GM12875 (cell line): ENCODE results near the gene ERRFI1.

Experiments used
- H3K4me3 ChIP-seq: one replicate; pipeline ENCODE4 v1.5.1; 2011; ENCODE audit warnings: low read depth, low read length, control low read depth
- TF ChIP-seq, protein P1 (sequence below): IDR thresholded peaks from 2 replicates; pipeline ENCODE4 v1.5.1; 2011; ENCODE audit warnings: low read depth, mild to moderate bottlenecking, control low read depth, inconsistent platforms, low read length, moderate library complexity, borderline replicate concordance; ENCODE audit not compliant: insufficient read depth

ERRFI1 gene

DNA sequence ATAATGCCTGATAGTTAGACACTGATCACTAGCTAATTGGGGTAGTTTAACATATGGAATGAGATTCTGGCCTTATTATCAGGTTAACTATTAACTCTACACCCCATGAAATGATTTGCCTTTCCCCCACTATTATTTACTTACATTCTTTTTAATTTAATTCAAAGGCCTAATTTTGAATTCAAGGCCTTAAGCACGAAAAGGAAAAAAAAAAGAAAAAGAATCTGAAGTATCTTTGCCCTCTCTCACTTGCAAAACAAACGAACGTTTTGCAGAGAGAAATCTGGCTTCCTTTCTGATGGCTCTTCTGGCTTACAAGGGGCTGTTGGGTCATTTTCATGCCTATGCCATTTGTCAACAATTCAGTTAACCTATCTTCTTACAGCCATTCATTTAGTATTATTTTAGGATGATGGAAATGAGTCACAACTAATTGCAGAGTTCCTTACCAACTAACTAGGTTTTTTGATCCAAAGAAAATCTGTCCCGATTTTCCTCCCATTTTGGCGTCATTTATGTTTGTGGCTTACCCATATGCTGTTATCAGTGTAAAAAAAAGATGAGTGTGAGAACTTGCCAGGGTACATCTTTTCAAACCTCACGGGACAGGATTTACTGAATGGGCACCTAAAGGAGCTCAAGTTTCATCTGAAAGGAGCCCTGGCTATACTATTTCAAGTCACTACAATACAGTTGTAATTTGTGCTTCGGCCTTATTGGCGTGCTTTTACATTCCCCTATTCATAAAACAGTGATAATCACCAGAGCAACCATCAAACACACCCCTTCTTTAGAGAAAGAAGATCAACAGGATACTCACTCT is 1.9 kb upstream of the ERRFI1 start:
- no peak overlapping the region for H3K4me3 ChIP-seq

DNA sequence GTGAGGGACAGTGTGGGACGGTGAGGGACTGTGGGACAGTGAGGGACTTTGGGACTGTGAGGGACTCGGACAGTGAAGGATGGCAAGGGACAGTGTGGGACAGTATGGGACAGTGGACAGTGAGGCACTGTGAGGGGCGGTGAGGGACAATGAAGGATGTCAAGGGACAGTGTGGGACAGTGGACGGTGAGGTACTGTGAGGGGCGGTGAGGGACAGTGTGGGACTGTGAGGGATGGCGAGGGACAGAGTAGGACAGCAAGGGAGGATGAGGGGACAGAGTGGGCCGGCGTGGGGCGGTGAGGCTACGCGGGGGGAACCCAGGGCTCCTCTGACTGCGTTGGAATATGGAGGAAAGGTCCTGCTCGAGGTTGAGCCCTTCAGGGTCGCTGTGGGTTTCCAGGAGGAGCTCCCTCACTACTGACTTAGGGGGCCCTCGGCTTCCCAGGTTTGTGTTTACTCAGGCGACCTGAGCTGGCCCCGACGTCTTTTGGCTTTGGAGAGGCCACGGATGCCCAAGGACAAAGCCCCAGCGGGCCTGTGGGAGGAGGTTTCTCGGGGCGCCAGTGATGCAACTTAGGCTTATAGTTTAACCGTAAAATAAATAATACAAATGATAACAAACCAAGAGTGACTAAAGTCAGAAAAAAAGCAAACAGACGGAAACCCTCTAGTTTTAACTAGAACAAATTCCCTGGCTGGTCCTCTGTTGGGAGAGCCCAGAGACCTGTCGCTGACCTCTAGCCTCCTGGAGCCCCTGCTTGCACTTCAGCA is 1.1 kb upstream of the ERRFI1 start:
- no peak overlapping the region for H3K4me3 ChIP-seq
- TF ChIP-seq, protein P1, sequence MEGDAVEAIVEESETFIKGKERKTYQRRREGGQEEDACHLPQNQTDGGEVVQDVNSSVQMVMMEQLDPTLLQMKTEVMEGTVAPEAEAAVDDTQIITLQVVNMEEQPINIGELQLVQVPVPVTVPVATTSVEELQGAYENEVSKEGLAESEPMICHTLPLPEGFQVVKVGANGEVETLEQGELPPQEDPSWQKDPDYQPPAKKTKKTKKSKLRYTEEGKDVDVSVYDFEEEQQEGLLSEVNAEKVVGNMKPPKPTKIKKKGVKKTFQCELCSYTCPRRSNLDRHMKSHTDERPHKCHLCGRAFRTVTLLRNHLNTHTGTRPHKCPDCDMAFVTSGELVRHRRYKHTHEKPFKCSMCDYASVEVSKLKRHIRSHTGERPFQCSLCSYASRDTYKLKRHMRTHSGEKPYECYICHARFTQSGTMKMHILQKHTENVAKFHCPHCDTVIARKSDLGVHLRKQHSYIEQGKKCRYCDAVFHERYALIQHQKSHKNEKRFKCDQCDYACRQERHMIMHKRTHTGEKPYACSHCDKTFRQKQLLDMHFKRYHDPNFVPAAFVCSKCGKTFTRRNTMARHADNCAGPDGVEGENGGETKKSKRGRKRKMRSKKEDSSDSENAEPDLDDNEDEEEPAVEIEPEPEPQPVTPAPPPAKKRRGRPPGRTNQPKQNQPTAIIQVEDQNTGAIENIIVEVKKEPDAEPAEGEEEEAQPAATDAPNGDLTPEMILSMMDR, result no peak

More for the DNA sequence above, 1.9 kb upstream of the ERRFI1 start:
- TF ChIP-seq, protein P1, result no peak

DNA sequence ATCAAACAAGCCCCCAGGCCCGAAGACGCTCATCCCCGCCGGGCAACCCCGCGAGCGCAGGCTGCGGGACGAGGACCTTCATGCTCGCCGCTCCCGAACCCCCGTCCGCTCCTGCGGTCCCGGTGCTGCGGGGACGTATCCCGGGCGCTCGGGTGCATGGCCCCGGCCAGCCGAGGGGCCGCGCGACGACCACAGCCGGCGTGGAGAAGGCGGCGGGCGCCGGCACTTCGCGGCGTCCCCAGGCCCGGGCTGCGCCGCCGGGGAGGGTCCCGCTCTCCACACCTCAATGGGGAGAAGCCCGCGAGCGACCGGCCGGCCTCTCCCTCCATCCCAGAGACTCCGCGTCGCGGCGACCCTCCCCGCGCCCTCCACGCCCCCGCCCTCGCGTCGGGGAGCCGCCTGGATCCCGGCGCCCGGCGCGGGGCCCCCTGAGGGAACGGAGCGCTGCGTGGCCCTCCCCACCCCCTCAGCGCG is 401 bp downstream of the ERRFI1 start:
- peak overlapping the region; percentile 51 for H3K4me3 ChIP-seq
- TF ChIP-seq, protein P1, result no peak

DNA sequence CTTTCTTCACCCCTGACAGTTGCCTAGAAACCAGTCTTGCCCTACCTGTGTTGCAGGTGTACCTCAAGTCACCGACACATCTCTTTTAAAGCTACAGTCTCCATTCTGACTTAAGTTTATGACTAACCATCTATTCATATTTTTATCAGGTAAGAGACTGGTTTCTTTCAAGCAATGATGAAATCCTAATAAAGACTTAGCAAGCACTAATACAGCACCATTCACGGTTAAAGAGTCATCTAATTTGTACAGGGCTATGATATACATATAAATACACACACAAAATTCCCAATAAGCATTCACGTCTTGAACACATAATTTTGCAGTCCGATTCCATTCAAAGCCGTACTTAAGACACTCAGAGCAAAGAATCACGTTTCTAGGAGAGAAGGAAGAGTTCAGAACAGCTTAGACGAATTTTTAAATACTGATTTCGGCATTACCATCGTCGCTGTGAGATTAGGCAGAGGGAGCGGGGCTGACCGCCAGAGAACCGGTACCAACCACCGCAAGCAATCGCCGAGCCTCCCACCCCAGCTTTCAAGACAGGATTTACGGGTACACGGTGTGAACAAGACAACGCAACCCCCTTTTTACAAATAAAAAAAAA is 943 bp downstream of the ERRFI1 start:
- peak overlapping the region; percentile 51 for H3K4me3 ChIP-seq
- TF ChIP-seq, protein P1, result no peak

DNA sequence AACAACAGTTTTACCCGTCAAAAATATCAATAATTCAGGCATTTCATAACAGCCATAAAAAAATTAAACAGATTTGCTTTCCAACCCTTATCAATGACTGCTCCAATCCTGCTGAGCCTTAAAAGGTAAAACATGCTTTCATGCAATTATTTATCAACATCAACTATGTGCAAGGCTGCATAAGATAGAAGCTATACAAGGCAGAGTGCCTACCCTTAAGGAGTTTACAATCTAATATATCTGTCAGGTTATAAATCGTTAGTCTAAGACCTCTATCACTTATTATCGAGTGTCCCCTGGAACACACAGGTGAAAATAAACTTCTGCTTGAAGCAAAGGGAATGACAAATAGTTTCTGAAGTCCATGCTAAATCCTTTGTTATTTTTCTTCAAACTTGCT is 1.8 kb downstream of the ERRFI1 start:
- no peak overlapping the region for H3K4me3 ChIP-seq
- TF ChIP-seq, protein P1, result no peak

DNA sequence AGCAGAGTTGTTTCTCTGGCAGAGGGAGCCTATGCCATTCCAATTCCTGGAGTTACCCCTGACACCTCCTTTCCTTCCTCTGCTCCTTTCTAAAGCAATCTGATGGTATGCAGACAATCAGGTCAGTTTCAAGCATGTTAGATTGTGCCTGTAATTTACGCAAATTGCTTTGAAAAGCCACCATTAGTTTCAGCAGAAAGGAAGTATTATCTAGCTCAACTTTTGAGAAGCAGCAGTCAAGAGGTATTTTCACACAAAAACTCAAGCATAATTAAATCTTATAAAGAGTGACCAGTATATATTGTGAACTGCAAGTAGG is 2.2 kb downstream of the ERRFI1 start:
- no peak overlapping the region for H3K4me3 ChIP-seq
- TF ChIP-seq, protein P1, result no peak
